SJSA1 (cell line): ENCODE results near the gene DOCK3. TPM values are rescaled to one million over a fixed set of nuclear protein-coding genes. Genes with fewer than 3 reads are reported as not detected.
"Not testable (repeated sequence)": the region's sequence is repeated elsewhere in the genome, so short reads cannot be mapped to it uniquely, and the experiment has no call there.

ENCODE experiments used
- DNase-seq, 2 experiments: peaks; one replicate each; pipeline ENCODE4 v3.0.0-alpha.2; 2015 to 2020; ENCODE audit warnings: low spot score in 2 of 2, low read depth in 1 of 2
- H3K27ac ChIP-seq: fragments of 250-450 bp; sonication (Bioruptor Pico); 2 replicates; pipeline ENCODE4 v1.5.1; 2020; ENCODE audit warnings: mild to moderate bottlenecking, moderate library complexity
- H3K27me3 ChIP-seq: fragments of 250-450 bp; sonication (Bioruptor Pico); replicated peaks from 2 replicates; pipeline ENCODE4 v1.5.1; 2020; ENCODE audit warnings: mild to moderate bottlenecking, moderate library complexity
- H3K36me3 ChIP-seq: fragments of 250-450 bp; sonication (Bioruptor Pico); 2 replicates; pipeline ENCODE4 v1.5.1; 2020; ENCODE audit warnings: mild to moderate bottlenecking
- H3K4me1 ChIP-seq: fragments of 250-450 bp; sonication (Bioruptor Pico); replicated peaks from 2 replicates; pipeline ENCODE4 v1.6.1; 2021; ENCODE audit warnings: mild to moderate bottlenecking
- H3K4me3 ChIP-seq: fragments of 250-450 bp; sonication (Bioruptor Pico); 2 replicates; pipeline ENCODE4 v1.5.1; 2020; ENCODE audit warnings: mild to moderate bottlenecking
- H3K9me3 ChIP-seq: fragments of 250-450 bp; sonication (Bioruptor Pico); replicated peaks from 2 replicates; pipeline ENCODE4 v1.5.1; 2020; ENCODE audit warnings: mild to moderate bottlenecking
- total RNA-seq: library from RNA; depleted of rRNA; stranded (reverse); fragments of >200 nt; shearing (Covaris generic); gene quantifications from 2 replicates; pipeline ENCODE4 v1.2.3, GENCODE V29; 2014

Gene DOCK3
- total RNA-seq, 1 experiment from 2014 or later = 0.29 TPM

DNA sequence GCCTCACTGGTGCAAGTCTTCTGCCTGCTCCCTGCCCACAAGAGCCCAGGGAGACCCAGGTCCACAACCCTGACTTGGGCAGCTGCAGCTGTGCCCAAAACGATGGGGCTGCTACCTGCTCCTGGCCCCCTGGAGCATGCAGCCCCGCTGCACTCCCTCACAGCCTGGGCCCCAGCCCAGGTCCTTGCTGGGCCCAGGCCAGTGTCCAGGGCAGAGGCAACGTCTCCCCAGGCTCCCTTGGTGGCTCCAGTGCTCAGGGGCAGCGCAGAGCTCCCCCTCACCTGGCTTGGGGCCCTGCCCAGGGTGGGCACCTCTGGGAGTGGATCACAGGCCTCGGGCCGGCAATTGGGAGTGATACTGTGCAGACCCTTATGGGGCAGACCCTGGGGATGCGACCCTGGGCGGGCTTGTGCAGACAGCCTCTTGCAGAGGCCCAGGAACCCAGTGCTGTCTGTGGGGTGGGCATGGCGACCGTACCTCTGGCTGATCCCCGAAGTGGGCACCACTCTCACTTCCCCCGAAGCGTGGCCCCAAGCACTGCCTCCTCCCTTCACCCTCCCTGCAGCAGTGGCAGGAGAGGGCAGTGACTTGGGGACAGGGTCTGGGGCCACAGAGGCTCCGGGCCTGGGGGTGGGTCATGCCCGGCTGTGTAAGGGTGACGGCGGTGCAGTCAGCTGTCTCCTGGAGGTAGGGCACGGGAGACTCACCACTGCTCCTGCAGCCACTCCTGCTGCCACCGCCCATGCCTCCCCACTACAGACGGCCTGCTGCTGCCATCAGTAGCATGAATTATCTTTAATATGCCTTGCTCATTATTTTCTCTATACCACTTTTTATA lies 255.9 kb downstream of the DOCK3 start:
- Histone ChIP-seq H3K27ac (no peak overlapping the region), H3K4me1 (no peaks in the 10 kb centered on the region), H3K27me3 (0 out of 2 replicates have a peak, but pooled peaks cover 6% of the 10 kb centered on the region), H3K4me3 (no peak overlapping the region), H3K36me3 (no peaks in the 10 kb centered on the region), H3K9me3 (no peaks in the 10 kb centered on the region)
- no peak for DNase-seq

DNA sequence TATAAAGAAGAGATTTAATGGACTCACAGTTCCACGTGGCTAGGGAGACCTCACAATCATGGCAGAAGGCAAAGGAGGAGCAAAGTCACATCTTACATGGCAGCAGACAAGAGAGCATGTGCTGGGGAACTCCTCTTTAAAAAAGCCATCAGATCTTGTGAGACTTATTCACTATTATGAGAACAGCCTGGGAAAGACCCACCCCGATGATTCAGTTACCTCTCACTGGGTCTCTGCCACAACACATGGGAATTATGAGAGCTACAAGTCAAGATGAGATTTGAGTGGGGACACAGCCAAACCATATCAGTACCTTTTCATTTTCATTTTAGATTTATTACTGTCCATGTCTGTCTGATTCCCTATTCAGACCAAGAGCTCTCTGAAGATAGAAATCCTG lies 258.2 kb downstream of the DOCK3 start:
- DNase-seq, H3K4me3 ChIP-seq, H3K9me3 ChIP-seq, H3K36me3 ChIP-seq, H3K27ac ChIP-seq, H3K27me3 ChIP-seq, H3K4me1 ChIP-seq: not testable (repeated sequence)

DNA sequence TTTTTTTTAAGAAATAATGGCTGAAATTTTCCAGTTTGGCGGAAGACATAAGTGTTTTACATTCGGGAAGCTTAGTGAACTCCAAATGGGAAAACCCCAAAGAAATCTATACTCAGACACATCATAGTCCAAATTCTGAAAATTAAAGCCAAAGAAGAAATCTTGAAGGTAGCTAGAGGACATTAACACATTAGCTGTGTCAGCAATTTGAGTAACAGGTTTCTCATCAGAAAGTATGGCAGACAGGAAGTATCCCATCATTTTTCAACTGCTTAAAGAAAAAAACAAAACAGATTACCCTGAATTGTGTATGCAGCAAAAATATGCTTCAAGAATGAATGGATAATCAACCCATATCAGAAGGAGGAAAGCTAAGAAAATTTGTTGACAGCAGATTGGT lies 261.7 kb downstream of the DOCK3 start:
- Histone ChIP-seq H3K4me3 (no peak overlapping the region), H3K9me3 (no peaks in the 10 kb centered on the region), H3K4me1 (no peaks in the 10 kb centered on the region), H3K27ac (no peak overlapping the region), H3K36me3 (no peaks in the 10 kb centered on the region), H3K27me3 (no peaks in the 10 kb centered on the region)
- no peak for DNase-seq

DNA sequence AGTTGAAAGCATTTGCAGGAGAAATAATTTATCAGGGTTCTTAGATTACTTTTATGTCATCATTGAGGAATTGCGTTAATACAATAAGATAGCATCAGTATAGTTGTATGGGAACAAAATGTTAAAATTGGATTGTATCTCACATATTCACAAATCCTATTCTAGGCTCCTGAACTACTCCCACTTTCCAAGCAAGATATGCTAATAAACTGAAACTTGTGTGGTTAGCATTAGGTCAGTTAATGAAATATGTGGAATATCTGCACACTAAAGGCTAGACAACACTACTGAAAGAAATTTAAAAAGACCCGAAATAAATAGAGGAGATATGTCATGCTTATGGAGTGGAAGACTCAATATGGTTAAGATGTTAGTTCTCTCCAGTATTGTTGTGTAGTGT lies 272.7 kb downstream of the DOCK3 start:
- no peaks in the 10 kb centered on the region for H3K27me3 ChIP-seq
- no peak for DNase-seq
- H3K4me1 ChIP-seq = no peaks in the 10 kb centered on the region
- no peaks in the 10 kb centered on the region for H3K9me3 ChIP-seq
- no peak overlapping the region for H3K4me3 ChIP-seq
- no peak overlapping the region for H3K27ac ChIP-seq
- no peaks in the 10 kb centered on the region for H3K36me3 ChIP-seq

DNA sequence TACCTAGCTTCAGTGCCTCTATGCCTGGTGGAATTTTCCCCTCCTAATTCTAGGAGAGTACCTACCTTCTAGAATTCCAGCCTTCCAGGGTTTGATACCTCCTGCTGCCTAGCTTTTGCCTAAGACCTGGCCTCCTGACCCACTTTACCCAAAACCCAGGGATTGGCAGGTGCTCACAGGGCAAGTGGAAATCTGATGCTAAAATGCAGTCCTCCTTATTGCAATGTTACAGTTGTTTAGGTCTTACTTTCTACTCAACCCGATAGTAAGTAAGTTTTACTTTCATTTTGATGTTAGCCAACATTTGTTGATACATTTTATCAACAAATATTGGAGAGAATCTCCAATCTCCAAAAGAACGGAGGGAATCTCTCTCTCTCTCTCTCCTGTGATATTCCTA lies 275.9 kb downstream of the DOCK3 start:
- DNase-seq = no peak
- H3K27me3 ChIP-seq = no peaks in the 10 kb centered on the region
- no peaks in the 10 kb centered on the region for H3K4me1 ChIP-seq
- H3K4me3 ChIP-seq = no peak overlapping the region
- no peaks in the 10 kb centered on the region for H3K36me3 ChIP-seq
- H3K9me3 ChIP-seq = no peaks in the 10 kb centered on the region
- no peak overlapping the region for H3K27ac ChIP-seq

DNA sequence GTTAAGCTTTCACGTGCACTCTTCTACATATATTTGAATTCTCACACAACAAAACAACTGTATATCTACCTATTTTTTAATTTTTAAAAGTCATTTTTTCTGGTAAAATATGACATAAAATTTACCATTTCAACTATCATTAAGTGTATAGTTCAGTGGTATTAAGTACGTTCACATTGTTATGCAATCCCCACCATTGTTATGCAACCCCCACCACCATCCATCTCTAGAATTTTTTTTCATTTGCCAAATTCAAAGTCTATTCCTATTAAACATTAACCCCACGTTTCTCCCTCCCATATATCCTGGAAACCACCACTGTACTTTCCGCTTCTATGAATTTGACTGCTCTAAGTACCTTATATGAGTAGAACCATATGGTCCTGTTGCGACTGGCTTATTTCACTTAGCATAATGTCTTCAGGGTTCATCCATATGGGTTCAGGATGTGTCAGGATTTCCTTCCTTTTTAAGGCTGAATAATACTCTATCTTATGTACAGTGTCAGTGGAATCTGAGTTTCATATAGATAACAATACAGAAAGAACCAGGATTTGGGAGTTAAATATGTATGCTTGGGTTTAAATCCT lies 279.2 kb downstream of the DOCK3 start:
- no peak overlapping the region for H3K27ac ChIP-seq
- DNase-seq = no peak

DNA sequence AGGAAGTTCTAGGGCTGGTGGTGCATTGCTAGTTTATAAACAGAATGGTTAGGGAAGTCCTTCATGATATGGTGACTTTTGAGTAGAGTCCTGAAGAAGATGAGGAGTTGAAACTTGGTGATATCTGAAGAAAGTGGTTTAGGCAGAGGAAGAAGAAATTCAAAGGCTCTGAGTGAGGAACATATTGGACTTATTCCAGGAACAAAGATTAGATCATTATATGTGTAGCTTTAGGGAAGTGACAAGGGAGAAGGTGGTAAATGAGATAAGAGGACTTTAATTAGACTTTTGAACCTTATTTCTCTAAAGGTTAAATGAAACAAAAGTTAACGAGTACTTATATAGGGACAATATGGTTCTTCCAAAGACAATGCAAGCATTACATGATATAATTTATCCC lies 286.7 kb downstream of the DOCK3 start:
- Histone ChIP-seq H3K36me3 (no peaks in the 10 kb centered on the region), H3K9me3 (no peaks in the 10 kb centered on the region), H3K27ac (no peak overlapping the region), H3K4me3 (no peak overlapping the region), H3K4me1 (no peaks in the 10 kb centered on the region), H3K27me3 (no peaks in the 10 kb centered on the region)
- no peak for DNase-seq

More for the DNA sequence above, 279.2 kb downstream of the DOCK3 start:
- no peaks in the 10 kb centered on the region for H3K4me1 ChIP-seq
- H3K4me3 ChIP-seq = no peak overlapping the region
- H3K36me3 ChIP-seq = no peaks in the 10 kb centered on the region
- no peaks in the 10 kb centered on the region for H3K27me3 ChIP-seq
- no peaks in the 10 kb centered on the region for H3K9me3 ChIP-seq

DNA sequence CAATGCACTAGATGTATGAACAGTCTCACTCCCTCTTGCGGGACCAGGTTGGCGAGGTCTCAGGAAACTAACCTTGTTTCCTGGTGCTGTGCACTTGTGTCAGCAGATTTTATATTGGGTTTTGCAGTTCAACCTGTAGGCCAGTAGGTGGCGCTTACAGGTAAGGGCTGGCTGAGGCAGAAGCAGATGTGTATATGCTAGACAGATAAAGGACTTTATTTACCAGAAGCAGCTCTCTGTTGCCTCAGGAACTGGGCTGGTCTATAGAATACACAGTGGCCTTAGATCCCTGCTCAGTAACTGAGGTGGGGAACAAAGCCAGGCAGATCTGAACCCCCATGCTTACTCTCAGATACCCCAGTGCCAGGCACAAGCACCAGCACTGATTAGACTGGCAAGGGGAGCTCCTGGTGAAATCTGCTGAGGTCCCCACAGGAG lies 296.8 kb downstream of the DOCK3 start:
- peak in 1 of 2 experiments; percentile 21 for DNase-seq
- Histone ChIP-seq H3K27ac (no peak overlapping the region), H3K9me3 (no peaks in the 10 kb centered on the region), H3K4me1 (no peaks in the 10 kb centered on the region), H3K4me3 (no peak overlapping the region), H3K36me3 (no peaks in the 10 kb centered on the region), H3K27me3 (no peaks in the 10 kb centered on the region)

DNA sequence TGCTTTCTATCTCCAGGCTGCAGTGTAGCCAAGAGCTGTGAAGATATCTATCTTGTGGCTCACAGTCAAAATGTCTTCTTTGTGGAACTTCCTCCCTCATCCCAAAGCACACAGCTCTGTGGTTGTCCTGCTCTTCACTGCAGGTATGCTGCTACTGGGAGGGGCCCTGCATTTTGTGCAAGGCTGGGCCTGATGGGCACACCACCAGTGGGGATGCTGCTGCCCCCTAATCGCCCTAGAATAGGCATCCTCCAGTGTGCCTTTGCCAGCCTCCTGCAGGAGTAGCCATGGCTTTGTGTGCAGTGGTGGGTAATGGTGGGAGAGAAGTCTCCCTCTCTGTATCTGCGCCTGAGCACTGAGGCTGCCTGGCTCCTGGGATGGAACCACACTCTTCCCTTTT lies 297.3 kb downstream of the DOCK3 start:
- no peaks in the 10 kb centered on the region for H3K36me3 ChIP-seq
- DNase-seq = no peak
- H3K4me3 ChIP-seq = no peak overlapping the region
- H3K4me1 ChIP-seq = no peaks in the 10 kb centered on the region
- no peaks in the 10 kb centered on the region for H3K9me3 ChIP-seq
- H3K27ac ChIP-seq = no peak overlapping the region
- no peaks in the 10 kb centered on the region for H3K27me3 ChIP-seq

DNA sequence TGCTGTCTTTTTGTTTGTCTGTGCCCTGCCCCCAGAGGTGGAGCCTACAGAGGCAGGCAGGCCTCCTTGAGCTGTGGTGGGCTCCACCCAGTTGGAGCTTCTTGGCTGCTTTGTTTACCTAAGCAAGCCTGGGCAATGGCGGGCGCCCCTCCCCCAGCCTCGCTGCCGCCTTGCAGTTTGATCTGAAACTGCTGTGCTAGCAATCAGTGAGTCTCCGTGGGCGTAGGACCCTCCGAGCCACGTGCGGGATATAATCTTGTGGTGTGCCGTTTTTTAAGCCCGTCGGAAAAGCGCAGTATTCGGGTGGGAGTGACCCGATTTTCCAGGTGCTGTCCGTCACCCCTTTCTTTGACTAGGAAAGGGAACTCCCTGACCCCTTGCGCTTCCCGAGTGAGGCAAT lies 303.9 kb downstream of the DOCK3 start:
- H3K9me3 ChIP-seq, H3K36me3 ChIP-seq, DNase-seq, H3K4me3 ChIP-seq, H3K27me3 ChIP-seq, H3K27ac ChIP-seq, H3K4me1 ChIP-seq: not testable (repeated sequence)

DNA sequence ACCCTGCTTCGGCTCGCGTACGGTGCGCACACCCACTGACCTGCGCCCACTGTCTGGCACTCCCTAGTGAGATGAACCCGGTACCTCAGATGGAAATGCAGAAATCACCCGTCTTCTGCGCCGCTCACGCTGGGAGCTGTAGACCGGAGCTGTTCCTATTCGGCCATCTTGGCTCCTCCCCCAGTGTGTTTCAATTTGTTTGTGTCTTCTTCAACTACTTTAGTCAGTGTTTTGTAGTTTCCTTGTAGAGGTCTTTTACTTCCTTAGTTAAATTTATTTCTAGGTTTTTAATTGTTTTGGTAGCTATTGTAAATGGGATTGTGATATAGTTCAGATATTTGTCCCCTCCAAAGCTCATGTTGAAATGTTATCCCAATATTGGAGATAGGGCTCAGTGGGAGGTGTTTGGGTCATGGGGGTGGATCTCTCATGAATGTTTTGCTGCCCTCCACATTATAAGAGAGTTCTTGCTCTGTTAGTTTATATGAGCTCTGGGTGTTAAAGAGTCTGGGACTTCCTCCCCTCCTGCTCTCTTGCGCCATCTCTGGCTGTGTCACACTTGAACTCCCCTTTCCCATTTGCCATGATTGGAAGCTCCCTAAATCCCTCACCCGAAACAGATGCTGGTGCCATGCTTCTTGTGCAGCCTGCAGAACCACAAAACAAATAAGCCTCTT lies 304.4 kb downstream of the DOCK3 start:
- no peaks in the 10 kb centered on the region for H3K27me3 ChIP-seq
- no peaks in the 10 kb centered on the region for H3K9me3 ChIP-seq
- H3K4me3 ChIP-seq = no peak overlapping the region
- H3K36me3 ChIP-seq = no peaks in the 10 kb centered on the region
- no peaks in the 10 kb centered on the region for H3K4me1 ChIP-seq
- no peak overlapping the region for H3K27ac ChIP-seq
- DNase-seq = no peak

DNA sequence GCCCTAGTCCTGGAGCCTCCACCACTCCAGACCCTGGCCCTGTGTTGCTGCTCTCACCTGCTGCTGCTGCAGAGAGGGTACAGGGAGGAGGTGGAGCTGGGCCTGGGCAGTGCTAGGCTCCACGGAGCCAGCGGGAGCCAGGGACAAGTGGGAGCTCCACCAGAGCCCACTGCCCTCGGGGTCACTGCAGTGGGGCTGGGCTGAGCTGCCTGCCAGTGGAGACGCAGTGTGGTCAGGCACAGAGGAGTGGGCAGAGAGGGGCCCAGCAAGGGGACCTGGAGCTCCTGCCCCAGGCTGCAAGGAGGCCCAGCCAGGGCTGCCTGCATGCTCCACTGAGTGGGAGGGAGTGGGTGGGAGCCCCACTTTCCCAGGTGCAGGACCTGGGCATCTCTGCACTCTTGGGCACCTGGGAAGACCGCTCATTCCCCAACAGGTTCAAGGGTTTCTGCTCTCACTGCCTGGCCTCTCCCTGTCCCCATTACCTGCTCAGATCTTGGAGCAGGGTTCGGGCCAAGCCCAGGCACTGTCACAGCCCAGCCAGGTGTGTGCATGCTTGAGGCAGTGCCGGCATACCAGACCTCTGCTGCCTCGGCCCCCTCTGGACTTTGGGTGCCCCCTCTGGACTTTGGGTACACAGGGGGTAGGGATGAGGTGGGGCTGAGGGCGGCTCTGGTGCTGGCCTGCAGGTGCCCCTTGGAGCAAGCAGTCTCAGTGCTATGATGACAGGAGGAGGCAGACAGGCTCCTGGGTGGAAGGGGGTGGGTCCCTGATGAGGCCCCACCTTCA lies 308.0 kb downstream of the DOCK3 start:
- H3K36me3 ChIP-seq = no peaks in the 10 kb centered on the region
- no peaks in the 10 kb centered on the region for H3K4me1 ChIP-seq
- H3K27ac ChIP-seq = no peak overlapping the region
- no peaks in the 10 kb centered on the region for H3K9me3 ChIP-seq
- no peaks in the 10 kb centered on the region for H3K27me3 ChIP-seq
- no peak overlapping the region for H3K4me3 ChIP-seq
- no peak for DNase-seq

DNA sequence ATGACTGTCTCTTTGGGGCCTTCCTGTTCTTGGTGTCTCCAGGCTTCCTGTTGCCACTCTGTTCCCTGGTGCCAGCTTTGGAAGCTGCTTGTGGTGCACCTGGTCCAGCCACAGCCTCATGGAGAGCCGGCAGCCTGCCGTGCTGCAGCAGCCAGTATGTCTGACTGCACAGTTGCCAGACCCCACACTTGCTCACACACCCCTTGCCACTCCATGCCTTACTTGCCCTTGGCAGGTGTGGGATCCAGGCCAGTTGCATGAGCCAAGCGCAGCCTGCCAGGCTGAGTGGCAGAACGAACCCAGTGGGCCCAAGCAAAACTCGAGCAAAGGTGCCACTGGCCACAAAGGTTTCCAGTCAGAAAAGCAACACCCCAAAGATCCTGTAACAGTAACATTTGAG lies 309.2 kb downstream of the DOCK3 start:
- Histone ChIP-seq H3K27ac (no peak overlapping the region), H3K9me3 (no peaks in the 10 kb centered on the region), H3K36me3 (no peaks in the 10 kb centered on the region), H3K4me1 (no peaks in the 10 kb centered on the region), H3K4me3 (no peak overlapping the region), H3K27me3 (no peaks in the 10 kb centered on the region)
- DNase-seq = no peak
